CD14-positive monocyte (primary cell): ENCODE results near the gene PDGFB. TPM values are rescaled to one million over a fixed set of nuclear protein-coding genes. Genes with fewer than 3 reads are reported as not detected.

Experiments
- DNase-seq, 3 donors: peaks; one replicate each; pipeline ENCODE4 v3.0.0-alpha.2; 2011 to 2022
- H2AFZ ChIP-seq: 2 replicates; pipeline ENCODE4 v1.6.0; 2012; ENCODE audit warnings: mild to moderate bottlenecking, low read depth, low read length, inconsistent platforms; ENCODE audit not compliant: insufficient read depth, poor library complexity, severe bottlenecking
- H3K27ac ChIP-seq, 2 donors: 1 replicate in 1 of 2; 2 replicates in 1 of 2; pipeline ENCODE4 v1.5.1; 2012 to 2013; ENCODE audit warnings: low read length in 2 of 2, control low read depth in 1 of 2, inconsistent platforms in 1 of 2, low read depth in 1 of 2, mild to moderate bottlenecking in 1 of 2
- H3K27me3 ChIP-seq, 2 donors: one replicate each; pipeline versions ENCODE4 v1.6.0 to v1.6.1; 2011 to 2013; ENCODE audit warnings: low read length in 2 of 2; ENCODE audit not compliant: control insufficient read depth in 2 of 2, insufficient read depth in 2 of 2
- H3K36me3 ChIP-seq, 2 donors: replicated peaks in 1 of 2; 1 replicate in 1 of 2; 2 replicates in 1 of 2; pipeline versions ENCODE4 v1.5.1 to v1.6.1; 2012 to 2013; ENCODE audit warnings: low read length in 2 of 2, control low read depth in 1 of 2, inconsistent platforms in 1 of 2, mild to moderate bottlenecking in 1 of 2; ENCODE audit not compliant: insufficient read depth in 2 of 2, control insufficient read depth in 1 of 2
- H3K4me1 ChIP-seq, 2 donors: 1 replicate in 1 of 2; 2 replicates in 1 of 2; pipeline versions ENCODE4 v1.5.1 to v1.6.1; 2012 to 2013; ENCODE audit warnings: low read length in 2 of 2, control low read depth in 1 of 2, inconsistent platforms in 1 of 2, mild to moderate bottlenecking in 1 of 2, moderate library complexity in 1 of 2; ENCODE audit not compliant: insufficient read depth in 2 of 2, control insufficient read depth in 1 of 2
- H3K4me2 ChIP-seq: replicated peaks from 2 replicates; pipeline ENCODE3; 2012; ENCODE audit warnings: low read length, moderate library complexity, mild to moderate bottlenecking; ENCODE audit not compliant: poor library complexity, severe bottlenecking; ENCODE audit errors: extremely low read depth
- H3K4me3 ChIP-seq, 3 experiments: fragments of 200-600 bp in 1 of 3; sonication (generic) in 1 of 3; replicated peaks in 1 of 3; 1 replicate in 2 of 3; 2 replicates in 1 of 3; pipeline ENCODE4 v1.5.1; 2011 to 2013; ENCODE audit warnings: low read length in 3 of 3, mild to moderate bottlenecking in 3 of 3, control low read depth in 2 of 3, low read depth in 2 of 3, inconsistent platforms in 1 of 3, moderate library complexity in 1 of 3
- H3K79me2 ChIP-seq: 2 replicates; pipeline ENCODE4 v1.6.0; 2012; ENCODE audit warnings: mild to moderate bottlenecking, control low read depth, inconsistent platforms, low read length, moderate library complexity; ENCODE audit not compliant: insufficient read depth
- H3K9ac ChIP-seq: 2 replicates; pipeline ENCODE4 v1.6.0; 2017; ENCODE audit warnings: low read length, mild to moderate bottlenecking; ENCODE audit not compliant: insufficient read depth, poor library complexity, severe bottlenecking
- H3K9me3 ChIP-seq, 2 donors: replicated peaks in 1 of 2; 1 replicate in 1 of 2; 2 replicates in 1 of 2; pipeline versions ENCODE4 v1.5.1 to v1.6.1; 2012 to 2013; ENCODE audit warnings: low read length in 2 of 2, control low read depth in 1 of 2; ENCODE audit not compliant: control insufficient read depth in 1 of 2, insufficient read depth in 1 of 2
- H4K20me1 ChIP-seq: 2 replicates; pipeline ENCODE4 v1.6.0; 2012; ENCODE audit warnings: mild to moderate bottlenecking, low read length, control low read depth, moderate library complexity; ENCODE audit not compliant: insufficient read depth
- H3K27ac Mint-ChIP-seq, 7 donors: one replicate each; pipeline ENCODE4 v1.8.0; 2020; ENCODE audit warnings: mild to moderate bottlenecking in 7 of 7, mixed read lengths in 7 of 7, moderate library complexity in 6 of 7, inconsistent platforms in 2 of 7
- H3K27me3 Mint-ChIP-seq, 3 donors: one replicate each; pipeline ENCODE4 v1.8.0; 2021 to 2022; ENCODE audit warnings: low read depth in 3 of 3, mild to moderate bottlenecking in 3 of 3, mixed read lengths in 3 of 3, moderate library complexity in 3 of 3, inconsistent platforms in 1 of 3
- H3K36me3 Mint-ChIP-seq, 2 donors: one replicate each; pipeline ENCODE4 v1.8.0; 2020; ENCODE audit warnings: mixed read lengths in 2 of 2, inconsistent platforms in 1 of 2, mild to moderate bottlenecking in 1 of 2
- H3K4me1 Mint-ChIP-seq: one replicate; pipeline ENCODE4 v1.8.0; 2020; ENCODE audit warnings: mild to moderate bottlenecking, mixed read lengths
- H3K4me3 Mint-ChIP-seq, 2 donors: one replicate each; pipeline ENCODE4 v1.8.0; 2020; ENCODE audit warnings: mild to moderate bottlenecking in 2 of 2, mixed read lengths in 2 of 2, moderate library complexity in 1 of 2
- H3K9me3 Mint-ChIP-seq, 7 donors: one replicate each; pipeline ENCODE4 v1.8.0; 2020 to 2022; ENCODE audit warnings: mixed read lengths in 7 of 7, mild to moderate bottlenecking in 6 of 7, moderate library complexity in 6 of 7, inconsistent platforms in 2 of 7
- WGBS: methylation state at CpG from one replicate; pipeline ENCODE4 v1.1.5; 2013; ENCODE audit warnings: missing lambda C conversion rate; ENCODE audit not compliant: insufficient coverage; 5-methylcytosine and 5-hydroxymethylcytosine counted together
- intact Hi-C, 2 donors: fragments of 100-400 bp; cut with micrococcal nuclease; formaldehyde crosslinking; loops; one replicate each; pipeline versions ENCODE4 v1.15.0 to v1.15.1; 2023
- polyA plus RNA-seq, 3 donors: library from polyadenylated mRNA; depleted of rRNA in 1 of 3; unstranded in 2 of 3; stranded (reverse) in 1 of 3; fragments of 300-500 nt in 2 of 3; fragments of >200 nt in 1 of 3; fragmentation: Illumina TruSeq in 2 of 3; gene quantifications; 1 replicate in 2 of 3; 2 replicates in 1 of 3; pipeline ENCODE4 v1.2.3, GENCODE V29; 2012 to 2021
- TF ChIP-seq, protein P1 (sequence below): fragments of 200-600 bp; IDR thresholded peaks from one replicate; pipeline ENCODE4 v1.8.0; 2022; ENCODE audit warnings: antibody characterized with exemption, mild to moderate bottlenecking

The PDGFB gene
- polyA plus RNA-seq, 3 donors = 0.15 TPM; not detected in 2

DNA sequence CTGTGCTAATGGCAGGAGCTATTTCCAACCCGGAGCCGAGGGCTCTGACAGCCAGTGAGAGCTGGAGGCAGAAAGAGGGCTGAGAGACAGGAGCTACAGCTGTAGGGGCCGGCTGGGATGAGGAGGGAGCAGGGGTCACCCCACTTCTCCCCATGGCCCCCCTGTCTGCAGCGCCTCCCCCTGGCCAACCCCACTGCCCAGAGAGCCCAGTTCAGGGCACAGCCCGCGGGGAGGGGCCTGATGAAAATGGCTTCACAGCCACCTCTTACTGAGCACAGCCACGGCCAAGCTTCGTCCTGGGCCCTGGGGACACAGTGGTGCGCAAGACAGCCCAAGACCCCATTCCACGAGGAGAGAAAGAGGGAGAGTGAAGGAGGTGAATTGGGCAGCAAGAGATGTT lies 46.7 kb upstream of the PDGFB start:
- WGBS = 96% methylated on average over 4 of the region's 10 CpGs
- no peak for DNase-seq
- no peak overlapping the region for H3K4me3 Mint-ChIP-seq
- peak overlapping the region; percentile 56 to 99 (median 92) for H3K27ac Mint-ChIP-seq
- H3K27ac ChIP-seq = peak overlapping the region in 1 of 2 donors; percentile 95
- H3K4me1 ChIP-seq = peaks cover 45 to 59% of the 10 kb centered on the region in 2 donors
- H3K4me2 ChIP-seq = no peak overlapping the region
- peaks cover 0 to 9% (median 4%) of the 10 kb centered on the region in 3 donors for H3K27me3 Mint-ChIP-seq
- H3K4me1 Mint-ChIP-seq = peaks cover 59% of the 10 kb centered on the region
- H3K4me3 ChIP-seq = no peak overlapping the region
- H3K9me3 Mint-ChIP-seq = peaks cover 0 to 2% (median 0%) of the 10 kb centered on the region in 7 donors
- no peaks in the 10 kb centered on the region for H3K27me3 ChIP-seq
- H2AFZ ChIP-seq = no peak overlapping the region
- H3K9ac ChIP-seq = peak overlapping the region; percentile 70
- no peaks in the 10 kb centered on the region for H4K20me1 ChIP-seq
- H3K9me3 ChIP-seq = no peaks in the 10 kb centered on the region
- no peaks in the 10 kb centered on the region for H3K79me2 ChIP-seq
- H3K36me3 Mint-ChIP-seq = peaks cover 0 to 2% of the 10 kb centered on the region in 2 donors
- TF ChIP-seq, protein P1, sequence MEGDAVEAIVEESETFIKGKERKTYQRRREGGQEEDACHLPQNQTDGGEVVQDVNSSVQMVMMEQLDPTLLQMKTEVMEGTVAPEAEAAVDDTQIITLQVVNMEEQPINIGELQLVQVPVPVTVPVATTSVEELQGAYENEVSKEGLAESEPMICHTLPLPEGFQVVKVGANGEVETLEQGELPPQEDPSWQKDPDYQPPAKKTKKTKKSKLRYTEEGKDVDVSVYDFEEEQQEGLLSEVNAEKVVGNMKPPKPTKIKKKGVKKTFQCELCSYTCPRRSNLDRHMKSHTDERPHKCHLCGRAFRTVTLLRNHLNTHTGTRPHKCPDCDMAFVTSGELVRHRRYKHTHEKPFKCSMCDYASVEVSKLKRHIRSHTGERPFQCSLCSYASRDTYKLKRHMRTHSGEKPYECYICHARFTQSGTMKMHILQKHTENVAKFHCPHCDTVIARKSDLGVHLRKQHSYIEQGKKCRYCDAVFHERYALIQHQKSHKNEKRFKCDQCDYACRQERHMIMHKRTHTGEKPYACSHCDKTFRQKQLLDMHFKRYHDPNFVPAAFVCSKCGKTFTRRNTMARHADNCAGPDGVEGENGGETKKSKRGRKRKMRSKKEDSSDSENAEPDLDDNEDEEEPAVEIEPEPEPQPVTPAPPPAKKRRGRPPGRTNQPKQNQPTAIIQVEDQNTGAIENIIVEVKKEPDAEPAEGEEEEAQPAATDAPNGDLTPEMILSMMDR = no peak
- no peaks in the 10 kb centered on the region for H3K36me3 ChIP-seq
- intact Hi-C loops = no loop called here

DNA sequence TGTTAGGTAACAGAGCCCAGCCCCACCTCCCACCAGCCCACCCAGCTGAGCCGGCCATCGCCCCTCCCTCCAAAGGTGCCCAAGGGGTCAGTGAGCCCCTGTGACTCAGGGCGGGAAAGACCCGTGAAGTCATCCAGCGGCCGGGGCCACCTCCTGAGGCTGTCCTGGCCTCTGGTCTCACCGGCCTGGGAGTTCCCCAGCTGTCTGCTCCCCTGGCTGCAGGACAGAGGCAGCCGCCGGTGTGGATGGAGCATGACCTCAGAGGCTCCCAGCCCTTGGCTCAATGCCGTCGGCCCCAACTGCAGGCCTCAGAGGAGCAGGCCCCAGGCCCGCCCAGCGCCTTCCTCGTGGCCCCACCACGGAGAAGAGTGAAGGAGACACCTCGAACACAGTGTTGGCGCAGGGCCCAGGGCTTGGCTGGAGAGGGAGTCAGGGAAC lies 46.0 kb upstream of the PDGFB start:
- H4K20me1 ChIP-seq = no peaks in the 10 kb centered on the region
- intact Hi-C loops = no loop called here
- 84% methylated on average over 15 of the region's 17 CpGs for WGBS
- H3K4me3 ChIP-seq = no peak overlapping the region
- H3K27ac ChIP-seq = peak overlapping the region in 1 of 2 donors; percentile 95
- no peaks in the 10 kb centered on the region for H3K9me3 ChIP-seq
- no peak overlapping the region for H3K4me3 Mint-ChIP-seq
- H3K4me2 ChIP-seq = no peak overlapping the region
- H3K36me3 Mint-ChIP-seq = peaks cover 1 to 2% of the 10 kb centered on the region in 2 donors
- H2AFZ ChIP-seq = no peak overlapping the region
- no peaks in the 10 kb centered on the region for H3K36me3 ChIP-seq
- H3K27ac Mint-ChIP-seq = peak overlapping the region in 3 of 7 donors; percentile 35 to 96 (median 65)
- DNase-seq = peak in 1 of 3 donors; percentile 72
- H3K4me1 ChIP-seq = peaks cover 53 to 66% of the 10 kb centered on the region in 2 donors
- no peaks in the 10 kb centered on the region for H3K79me2 ChIP-seq
- H3K4me1 Mint-ChIP-seq = peaks cover 66% of the 10 kb centered on the region
- H3K9me3 Mint-ChIP-seq = peaks cover 0 to 2% (median 0%) of the 10 kb centered on the region in 7 donors
- no peak overlapping the region for H3K9ac ChIP-seq
- H3K27me3 Mint-ChIP-seq = peaks cover 0 to 4% (median 3%) of the 10 kb centered on the region in 3 donors
- TF ChIP-seq, protein P1 = no peak
- no peaks in the 10 kb centered on the region for H3K27me3 ChIP-seq
